Small intestine (tissue), 7 donors: Measurements from ENCODE around the gene SBK1. TPM values are rescaled to one million over a fixed set of nuclear protein-coding genes. Genes with fewer than 3 reads are reported as not detected.

Source experiments
- DNase-seq, 2 donors: peaks; one replicate each; pipeline versions ENCODE4 v3.0.0 to v3.0.0-alpha.2; 2013
- FAIRE-seq: peaks from 2 replicates; lab custom pipeline; 2012; peaks lifted over from hg19 to GRCh38; lab: Jason Lieb, UNC
- H3K27ac ChIP-seq, 3 donors: one replicate each; pipeline ENCODE4 v1.5.1; 2013; ENCODE audit warnings: low read length in 2 of 3, mild to moderate bottlenecking in 2 of 3, control low read depth in 1 of 3, inconsistent platforms in 1 of 3, low read depth in 1 of 3, moderate library complexity in 1 of 3
- H3K27me3 ChIP-seq, 3 donors: one replicate each; pipeline ENCODE4 v1.6.1; 2013; ENCODE audit warnings: low read length in 3 of 3, inconsistent platforms in 1 of 3; ENCODE audit not compliant: control insufficient read depth in 3 of 3, insufficient read depth in 3 of 3
- H3K36me3 ChIP-seq, 3 donors: one replicate each; pipeline ENCODE4 v1.6.1; 2013; ENCODE audit warnings: low read length in 3 of 3, inconsistent platforms in 1 of 3, low read depth in 1 of 3, mild to moderate bottlenecking in 1 of 3, moderate library complexity in 1 of 3; ENCODE audit not compliant: control insufficient read depth in 3 of 3, insufficient read depth in 2 of 3
- H3K4me1 ChIP-seq, 3 donors: one replicate each; pipeline ENCODE4 v1.6.1; 2013; ENCODE audit warnings: low read length in 2 of 3, inconsistent platforms in 1 of 3, low read depth in 1 of 3, mild to moderate bottlenecking in 1 of 3, moderate library complexity in 1 of 3; ENCODE audit not compliant: control insufficient read depth in 3 of 3, insufficient read depth in 2 of 3
- H3K4me3 ChIP-seq, 3 donors: one replicate each; pipeline ENCODE4 v1.5.1; 2013; ENCODE audit warnings: low read length in 3 of 3, control low read depth in 1 of 3, inconsistent platforms in 1 of 3, low read depth in 1 of 3, mild to moderate bottlenecking in 1 of 3, moderate library complexity in 1 of 3
- H3K9me3 ChIP-seq, 2 donors: one replicate each; pipeline ENCODE4 v1.6.1; 2013; ENCODE audit warnings: low read depth in 1 of 2, low read length in 1 of 2; ENCODE audit not compliant: control insufficient read depth in 2 of 2, insufficient read depth in 1 of 2
- WGBS, 3 donors: extraction: QIAGEN DNeasy Blood & Tissue Kit; methylation state at CpG; one replicate each; pipeline ENCODE4 v1.1.7; 2013; 5-methylcytosine and 5-hydroxymethylcytosine counted together
- polyA plus RNA-seq, 4 donors: library from polyadenylated mRNA; stranded (reverse) in 3 of 4; unstranded in 1 of 4; fragments of 200-250 nt in 3 of 4; fragments of 120-200 nt in 1 of 4; gene quantifications; one replicate each; pipeline versions ENCODE4 v1.2.1 to v1.2.3, GENCODE V29; 2013
- donor health status: healthy with polysubstance abuse.
- donor health status: control.
- donor health status: control.
- donor health status: Bipolar disorder and iron deficiency.
- donor health status: healthy.

SBK1 gene
- polyA plus RNA-seq, 4 donors: under 0.01 to 1.8 (median 0.71) TPM

DNA sequence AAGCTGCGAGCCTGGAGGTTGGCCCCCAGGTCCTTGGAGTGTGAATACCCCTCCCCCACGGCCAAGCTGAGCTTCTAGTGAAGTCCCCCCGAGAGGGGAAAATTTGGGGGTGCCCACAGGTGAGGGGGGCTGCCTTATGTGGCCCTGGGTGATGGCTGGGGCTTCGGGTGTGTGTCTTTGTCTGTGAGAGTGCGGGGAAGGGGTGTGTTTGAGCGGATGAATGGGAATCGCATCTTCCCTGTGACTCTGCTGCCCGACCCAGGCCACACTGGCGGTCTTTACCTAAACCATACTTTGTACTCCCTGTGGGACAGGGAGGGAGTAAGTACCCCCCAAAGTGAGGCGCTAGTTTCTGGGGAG, 1.3 kb downstream of the SBK1 start:
- no peak for FAIRE-seq
- Histone ChIP-seq H3K36me3 (no peaks in the 10 kb centered on the region), H3K27me3 (peaks cover 0 to 16% (median 0%) of the 10 kb centered on the region in 3 donors), H3K27ac (no peak overlapping the region), H3K4me1 (peaks cover 0 to 5% (median 0%) of the 10 kb centered on the region in 3 donors), H3K9me3 (no peaks in the 10 kb centered on the region), H3K4me3 (peak overlapping the region in 2 of 3 donors; percentile 56 to 61)
- no peak for DNase-seq
- 14 to 31% (median 27%) methylated on average over 10 of the region's 10 CpGs for WGBS, 3 donors

GRCh38 chr16:28294201-28294600, 1.9 kb downstream of the SBK1 start:
- no peak overlapping the region for H3K27ac ChIP-seq
- H3K9me3 ChIP-seq: no peaks in the 10 kb centered on the region
- H3K36me3 ChIP-seq: no peaks in the 10 kb centered on the region
- H3K4me1 ChIP-seq: peaks cover 0 to 5% (median 0%) of the 10 kb centered on the region in 3 donors
- DNase-seq: no peak
- WGBS, 3 donors: 81 to 88% (median 85%) methylated on average over 6 of the region's 6 CpGs
- no peak overlapping the region for H3K4me3 ChIP-seq
- FAIRE-seq: no peak
- peaks cover 0 to 16% (median 0%) of the 10 kb centered on the region in 3 donors for H3K27me3 ChIP-seq

DNA sequence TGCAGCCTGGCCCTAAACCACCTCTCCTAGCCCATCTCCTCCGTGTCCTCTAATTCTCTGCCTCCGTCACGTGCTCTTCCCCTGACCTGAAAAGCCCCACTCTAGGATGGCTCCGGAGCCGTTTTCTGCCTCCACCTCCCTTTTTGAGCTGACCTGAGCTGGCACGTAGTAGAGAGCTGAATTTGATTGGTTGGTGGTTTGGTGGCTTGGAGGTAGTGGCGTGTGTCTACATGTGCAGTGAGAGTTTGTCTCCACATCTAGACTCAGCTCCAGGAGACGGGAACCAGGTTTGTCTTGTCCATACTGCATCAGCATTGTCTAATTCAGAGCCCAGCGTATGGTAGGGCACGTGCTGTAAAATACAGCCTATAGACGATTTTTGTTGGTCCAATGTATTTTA, 3.0 kb downstream of the SBK1 start:
- 81 to 85% (median 85%) methylated on average over 11 of the region's 11 CpGs for WGBS, 3 donors
- Histone ChIP-seq H3K9me3 (no peaks in the 10 kb centered on the region), H3K27ac (no peak overlapping the region), H3K4me1 (peaks cover 0 to 5% (median 0%) of the 10 kb centered on the region in 3 donors), H3K4me3 (no peak overlapping the region), H3K36me3 (no peaks in the 10 kb centered on the region), H3K27me3 (peaks cover 0 to 16% (median 0%) of the 10 kb centered on the region in 3 donors)
- DNase-seq: no peak
- no peak for FAIRE-seq

DNA sequence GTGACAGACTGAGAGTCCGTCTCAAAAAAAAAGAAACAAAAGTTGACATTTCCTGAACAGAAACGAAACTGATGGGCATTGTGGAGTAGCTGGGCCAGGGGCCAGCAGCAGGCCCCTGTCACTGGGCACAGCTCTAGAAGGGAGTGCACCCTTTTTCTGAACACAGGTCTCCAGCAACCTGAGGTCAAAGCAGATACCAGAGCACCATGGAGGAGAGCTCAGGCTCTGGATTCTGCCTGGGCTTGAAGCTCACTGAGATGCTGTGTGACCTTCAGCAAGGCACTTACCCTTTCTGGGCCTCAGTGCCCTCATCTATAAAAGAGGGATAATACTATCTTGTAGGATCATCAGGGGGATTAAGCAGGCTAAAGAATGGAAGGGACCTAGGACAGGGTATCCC, 5.0 kb downstream of the SBK1 start:
- WGBS, 3 donors: 40 to 60% (median 56%) methylated on average over 2 of the region's 2 CpGs
- Histone ChIP-seq H3K27ac (no peak overlapping the region), H3K9me3 (no peaks in the 10 kb centered on the region), H3K36me3 (no peaks in the 10 kb centered on the region), H3K27me3 (peaks cover 0 to 16% (median 0%) of the 10 kb centered on the region in 3 donors), H3K4me3 (no peak overlapping the region), H3K4me1 (peaks cover 0 to 5% (median 0%) of the 10 kb centered on the region in 3 donors)
- FAIRE-seq (no peak), DNase-seq (no peak)

- no peak for DNase-seq
- no peaks in the 10 kb centered on the region for H3K36me3 ChIP-seq
- no peaks in the 10 kb centered on the region for H3K9me3 ChIP-seq
- FAIRE-seq: no peak
- H3K4me3 ChIP-seq: no peak overlapping the region
- 56 to 63% (median 60%) methylated on average over 10 to 11 of the region's 11 CpGs for WGBS, 3 donors
- H3K27ac ChIP-seq: no peak overlapping the region
- H3K4me1 ChIP-seq: peaks cover 0 to 5% (median 0%) of the 10 kb centered on the region in 3 donors
- H3K27me3 ChIP-seq: peaks cover 0 to 12% (median 0%) of the 10 kb centered on the region in 3 donors
Measured at GRCh38 chr16:28297784-28298510, 5.6 kb downstream of the SBK1 start.

- Histone ChIP-seq H3K27me3 (peaks cover 0 to 8% (median 0%) of the 10 kb centered on the region in 3 donors), H3K36me3 (no peaks in the 10 kb centered on the region), H3K4me1 (peaks cover 0 to 2% (median 0%) of the 10 kb centered on the region in 3 donors), H3K9me3 (no peaks in the 10 kb centered on the region), H3K4me3 (no peak overlapping the region), H3K27ac (no peak overlapping the region)
- FAIRE-seq (no peak), DNase-seq (no peak)
- 68 to 71% (median 69%) methylated on average over 3 to 4 of the region's 4 CpGs for WGBS, 3 donors
Measured at GRCh38 chr16:28298511-28298878, 6.2 kb downstream of the SBK1 start.

DNA sequence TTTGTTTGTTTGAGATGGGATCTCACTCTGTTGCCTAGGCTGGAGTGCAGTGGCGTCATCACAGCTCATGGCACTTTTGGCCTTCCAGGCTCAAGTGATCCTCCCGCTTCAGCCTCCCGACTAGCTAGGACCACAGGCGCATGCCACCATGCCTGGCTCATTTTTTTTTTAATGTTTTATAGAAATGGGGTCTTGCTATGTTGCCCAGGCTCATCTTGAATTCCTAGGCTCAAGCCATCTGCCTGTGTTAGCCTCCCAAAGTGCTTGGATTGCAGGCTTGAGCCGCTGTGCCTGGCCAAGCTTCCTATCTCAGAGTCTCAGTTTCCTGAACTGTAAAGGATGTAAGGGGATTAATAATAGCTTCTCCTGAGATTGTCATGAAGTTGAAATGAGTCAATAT, 8.0 kb downstream of the SBK1 start:
- H3K9me3 ChIP-seq: no peaks in the 10 kb centered on the region
- WGBS, 3 donors: 92 to 98% (median 94%) methylated on average over 5 of the region's 5 CpGs
- no peak overlapping the region for H3K4me3 ChIP-seq
- FAIRE-seq (no peak), DNase-seq (no peak)
- H3K36me3 ChIP-seq: no peaks in the 10 kb centered on the region
- no peaks in the 10 kb centered on the region for H3K27me3 ChIP-seq
- H3K27ac ChIP-seq: no peak overlapping the region
- H3K4me1 ChIP-seq: no peaks in the 10 kb centered on the region

DNA sequence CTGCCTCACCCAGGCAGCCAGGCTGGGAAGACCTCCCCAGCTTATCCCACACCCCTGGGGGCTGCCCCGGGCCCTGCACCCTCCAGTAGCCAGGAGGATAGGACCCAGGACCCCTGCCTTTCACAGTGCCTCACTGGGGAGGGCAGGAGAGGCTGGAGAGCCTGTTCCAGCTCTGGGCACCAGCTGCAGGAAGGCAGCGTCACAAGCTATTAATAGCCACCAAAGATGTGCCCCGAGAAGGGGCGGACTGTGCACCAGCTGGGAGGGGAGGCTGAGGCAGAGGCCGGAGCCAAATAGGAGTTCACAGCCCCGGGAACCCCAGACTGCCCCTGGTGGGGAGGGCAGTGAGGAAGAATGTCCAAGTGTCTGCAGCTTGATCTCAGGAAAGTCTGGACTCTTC, 8.8 kb downstream of the SBK1 start:
- H3K4me1 ChIP-seq: no peaks in the 10 kb centered on the region
- FAIRE-seq: no peak
- no peaks in the 10 kb centered on the region for H3K9me3 ChIP-seq
- H3K36me3 ChIP-seq: no peaks in the 10 kb centered on the region
- H3K27me3 ChIP-seq: no peaks in the 10 kb centered on the region
- 76 to 84% (median 83%) methylated on average over 6 of the region's 6 CpGs for WGBS, 3 donors
- no peak overlapping the region for H3K27ac ChIP-seq
- no peak overlapping the region for H3K4me3 ChIP-seq
- DNase-seq: no peak

DNA sequence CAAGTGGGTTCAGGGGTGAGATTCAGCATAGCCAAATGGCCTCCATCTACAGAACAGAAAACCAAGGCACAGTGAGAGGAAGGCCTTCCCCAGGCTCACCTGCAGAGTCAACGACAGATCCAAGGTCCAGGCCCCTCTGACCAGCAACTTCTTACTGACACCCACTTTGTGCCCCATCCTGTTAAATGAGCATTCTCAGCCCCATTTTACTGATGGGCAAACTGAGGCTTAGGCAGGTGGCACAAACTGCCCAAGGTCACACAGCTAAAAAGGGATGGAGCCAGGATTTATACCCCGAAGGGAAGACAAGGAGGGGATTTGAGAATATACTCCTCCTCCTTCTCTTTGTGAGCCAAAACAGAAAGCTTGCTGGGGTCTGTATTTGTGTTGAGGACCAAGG, 9.3 kb downstream of the SBK1 start:
- Histone ChIP-seq H3K36me3 (no peaks in the 10 kb centered on the region), H3K9me3 (no peaks in the 10 kb centered on the region), H3K27me3 (no peaks in the 10 kb centered on the region), H3K4me3 (no peak overlapping the region), H3K27ac (no peak overlapping the region), H3K4me1 (no peaks in the 10 kb centered on the region)
- WGBS, 3 donors: 84 to 89% (median 86%) methylated on average over 2 of the region's 2 CpGs
- DNase-seq (no peak), FAIRE-seq (no peak)
